ENCODE measurements around the gene KLRF2.

DNA sequence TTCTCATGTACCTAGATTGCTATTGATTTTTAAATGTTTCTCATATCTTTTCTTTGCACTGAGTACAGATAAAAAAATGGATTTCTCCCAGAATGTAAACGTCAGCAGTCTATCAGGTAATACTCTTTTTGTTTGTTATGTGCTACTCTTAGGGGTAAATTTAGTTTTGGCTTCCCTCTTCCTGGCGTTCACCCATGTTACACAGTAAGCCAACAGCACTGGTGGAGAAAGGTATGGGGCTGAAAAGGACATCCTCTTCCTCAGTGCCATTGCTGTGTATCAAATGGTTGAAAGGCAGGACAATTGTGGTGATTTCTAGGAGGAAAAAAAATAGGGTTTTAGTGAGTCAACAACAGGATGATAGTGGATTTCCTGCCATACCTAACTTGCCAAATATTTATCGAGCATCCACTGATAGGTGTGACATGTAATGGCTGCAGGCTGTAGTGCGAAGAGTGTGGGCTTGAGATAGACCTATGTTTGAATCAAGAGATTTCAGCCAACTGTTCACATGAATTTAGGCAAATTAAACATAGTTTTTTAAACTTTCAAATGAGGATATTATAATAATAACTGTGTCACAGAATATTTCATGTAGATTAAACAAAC lies 7.5 kb downstream of the KLRF2 start:
- TF ChIP-seq, protein P1, sequence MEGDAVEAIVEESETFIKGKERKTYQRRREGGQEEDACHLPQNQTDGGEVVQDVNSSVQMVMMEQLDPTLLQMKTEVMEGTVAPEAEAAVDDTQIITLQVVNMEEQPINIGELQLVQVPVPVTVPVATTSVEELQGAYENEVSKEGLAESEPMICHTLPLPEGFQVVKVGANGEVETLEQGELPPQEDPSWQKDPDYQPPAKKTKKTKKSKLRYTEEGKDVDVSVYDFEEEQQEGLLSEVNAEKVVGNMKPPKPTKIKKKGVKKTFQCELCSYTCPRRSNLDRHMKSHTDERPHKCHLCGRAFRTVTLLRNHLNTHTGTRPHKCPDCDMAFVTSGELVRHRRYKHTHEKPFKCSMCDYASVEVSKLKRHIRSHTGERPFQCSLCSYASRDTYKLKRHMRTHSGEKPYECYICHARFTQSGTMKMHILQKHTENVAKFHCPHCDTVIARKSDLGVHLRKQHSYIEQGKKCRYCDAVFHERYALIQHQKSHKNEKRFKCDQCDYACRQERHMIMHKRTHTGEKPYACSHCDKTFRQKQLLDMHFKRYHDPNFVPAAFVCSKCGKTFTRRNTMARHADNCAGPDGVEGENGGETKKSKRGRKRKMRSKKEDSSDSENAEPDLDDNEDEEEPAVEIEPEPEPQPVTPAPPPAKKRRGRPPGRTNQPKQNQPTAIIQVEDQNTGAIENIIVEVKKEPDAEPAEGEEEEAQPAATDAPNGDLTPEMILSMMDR (IDR thresholded peaks at IDR 0.05; ENCODE audit: insufficient read depth, low read depth, low read length), result no peak
- no peak for TF ChIP-seq EZH2 (IDR thresholded peaks at IDR 0.05; ENCODE audit: insufficient read depth, low read length)
